Uterus (tissue), 4 donors: Measurements from ENCODE around the gene GOLGA6L7. TPM values are rescaled to one million over a fixed set of nuclear protein-coding genes. Genes with fewer than 3 reads are reported as not detected.
"Not testable (repeated sequence)": the region's sequence is repeated elsewhere in the genome, so short reads cannot be mapped to it uniquely, and the experiment has no call there.

Experiments
- DNase-seq, 2 donors: peaks; one replicate each; pipeline ENCODE4 v3.0.0-alpha.2; 2019 to 2020
- H3K27ac ChIP-seq, 2 donors: fragments of 200-600 bp; sonication (generic); 1 replicate in 1 of 2; 2 replicates in 1 of 2; pipeline ENCODE4 v1.5.1; 2016 to 2018
- H3K27me3 ChIP-seq, 2 donors: fragments of 200-600 bp; sonication (generic); one replicate each; pipeline ENCODE4 v1.5.1; 2018 to 2019; ENCODE audit warnings: control low read depth in 1 of 2
- H3K36me3 ChIP-seq, 2 donors: fragments of 200-600 bp; sonication (generic); one replicate each; pipeline ENCODE4 v1.5.1; 2019; ENCODE audit warnings: control low read depth in 1 of 2
- H3K4me1 ChIP-seq, 2 donors: fragments of 200-600 bp; sonication (generic); one replicate each; pipeline ENCODE4 v1.5.1; 2018 to 2019; ENCODE audit warnings: control low read depth in 1 of 2
- H3K4me3 ChIP-seq, 2 donors: fragments of 200-600 bp; sonication (generic); 1 replicate in 1 of 2; 2 replicates in 1 of 2; pipeline ENCODE4 v1.5.1; 2018 to 2019; ENCODE audit warnings: mild to moderate bottlenecking in 1 of 2
- H3K9me3 ChIP-seq, 2 donors: fragments of 200-600 bp; sonication (generic); one replicate each; pipeline ENCODE4 v1.5.1; 2019; ENCODE audit warnings: control low read depth in 1 of 2
- intact Hi-C: fragments of 100-400 bp; cut with DNase I; formaldehyde crosslinking; loops from one replicate; pipeline ENCODE4 v1.15.1; 2023; ENCODE audit warnings: low total_unique reads
- total RNA-seq, 4 donors: library from RNA; depleted of rRNA in 3 of 4; stranded (reverse); fragments of >200 nt in 3 of 4; gene quantifications; one replicate each; pipeline versions ENCODE4 v1.1.0 to v1.2.4, GENCODE V29; 2014 to 2023
- donor health status: DM: yes; HTN: yes; CAD: no.

Gene GOLGA6L7
- total RNA-seq, 4 donors from 2014 or later, result not detected

GRCh38 chr15:28842210-28842609 lies 6.2 kb downstream of the GOLGA6L7 start:
- intact Hi-C loops, H3K4me1 ChIP-seq: not testable (repeated sequence)

GRCh38 chr15:28840285-28840684 lies 8.2 kb downstream of the GOLGA6L7 start:
- H3K27ac ChIP-seq, intact Hi-C loops, H3K4me3 ChIP-seq, H3K27me3 ChIP-seq, H3K36me3 ChIP-seq, H3K9me3 ChIP-seq, H3K4me1 ChIP-seq, DNase-seq: not testable (repeated sequence)

More at GRCh38 chr15:28842210-28842609, 6.2 kb downstream of the GOLGA6L7 start:
- not testable (repeated sequence) for DNase-seq, H3K36me3 ChIP-seq, H3K9me3 ChIP-seq, H3K4me3 ChIP-seq, H3K27ac ChIP-seq, H3K27me3 ChIP-seq

GRCh38 chr15:28834957-28835585 lies 13.4 kb downstream of the GOLGA6L7 start:
- not testable (repeated sequence) for DNase-seq, H3K27me3 ChIP-seq

GRCh38 chr15:28831897-28832587 lies 16.4 kb downstream of the GOLGA6L7 start:
- H3K27me3 ChIP-seq, H3K9me3 ChIP-seq, H3K4me3 ChIP-seq, intact Hi-C loops, H3K36me3 ChIP-seq, H3K4me1 ChIP-seq, H3K27ac ChIP-seq: not testable (repeated sequence)
- peak in 1 of 2 donors; percentile 25 for DNase-seq

More at GRCh38 chr15:28834957-28835585, 13.4 kb downstream of the GOLGA6L7 start:
- H3K9me3 ChIP-seq, H3K36me3 ChIP-seq, H3K4me1 ChIP-seq, H3K27ac ChIP-seq, H3K4me3 ChIP-seq, intact Hi-C loops: not testable (repeated sequence)

GRCh38 chr15:28821420-28821819 lies 27.0 kb downstream of the GOLGA6L7 start:
- DNase-seq, H3K4me3 ChIP-seq, H3K27ac ChIP-seq, H3K36me3 ChIP-seq, H3K27me3 ChIP-seq, H3K9me3 ChIP-seq, intact Hi-C loops, H3K4me1 ChIP-seq: not testable (repeated sequence)

GRCh38 chr15:28819930-28820295 lies 28.5 kb downstream of the GOLGA6L7 start:
- H3K27me3 ChIP-seq, H3K9me3 ChIP-seq, H3K4me3 ChIP-seq, H3K4me1 ChIP-seq, DNase-seq, H3K36me3 ChIP-seq, intact Hi-C loops, H3K27ac ChIP-seq: not testable (repeated sequence)

- intact Hi-C loops, result not testable (repeated sequence)
Observed at GRCh38 chr15:28819019-28819929, 29.2 kb downstream of the GOLGA6L7 start.

GRCh38 chr15:28818168-28818567 lies 30.3 kb downstream of the GOLGA6L7 start:
- not testable (repeated sequence) for DNase-seq, H3K4me3 ChIP-seq, H3K36me3 ChIP-seq

More at GRCh38 chr15:28819019-28819929, 29.2 kb downstream of the GOLGA6L7 start:
- H3K36me3 ChIP-seq, H3K27ac ChIP-seq, DNase-seq, H3K9me3 ChIP-seq, H3K4me3 ChIP-seq, H3K27me3 ChIP-seq, H3K4me1 ChIP-seq: not testable (repeated sequence)

GRCh38 chr15:28814059-28814458 lies 34.4 kb downstream of the GOLGA6L7 start:
- H3K27me3 ChIP-seq, H3K36me3 ChIP-seq, H3K4me3 ChIP-seq, DNase-seq, intact Hi-C loops, H3K27ac ChIP-seq, H3K9me3 ChIP-seq, H3K4me1 ChIP-seq: not testable (repeated sequence)

More at GRCh38 chr15:28818168-28818567, 30.3 kb downstream of the GOLGA6L7 start:
- H3K27me3 ChIP-seq, H3K27ac ChIP-seq, H3K9me3 ChIP-seq, intact Hi-C loops, H3K4me1 ChIP-seq: not testable (repeated sequence)

GRCh38 chr15:28813392-28813791 lies 35.1 kb downstream of the GOLGA6L7 start:
- DNase-seq, H3K4me3 ChIP-seq, H3K4me1 ChIP-seq, intact Hi-C loops, H3K27ac ChIP-seq, H3K9me3 ChIP-seq, H3K27me3 ChIP-seq, H3K36me3 ChIP-seq: not testable (repeated sequence)

GRCh38 chr15:28811852-28812550 lies 36.4 kb downstream of the GOLGA6L7 start:
- H3K27ac ChIP-seq, H3K9me3 ChIP-seq, H3K36me3 ChIP-seq, DNase-seq, H3K4me3 ChIP-seq, intact Hi-C loops, H3K27me3 ChIP-seq, H3K4me1 ChIP-seq: not testable (repeated sequence)

- H3K4me1 ChIP-seq, intact Hi-C loops, H3K36me3 ChIP-seq: not testable (repeated sequence)
Observed at GRCh38 chr15:28810444-28810843, 38.0 kb downstream of the GOLGA6L7 start.

More at GRCh38 chr15:28810444-28810843, 38.0 kb downstream of the GOLGA6L7 start:
- H3K9me3 ChIP-seq, H3K4me3 ChIP-seq, H3K27ac ChIP-seq, DNase-seq, H3K27me3 ChIP-seq: not testable (repeated sequence)
